GM18951 (cell line): ENCODE data around the gene CPLX1.
"Not testable (repeated sequence)": the region's sequence is repeated elsewhere in the genome, so short reads cannot be mapped to it uniquely, and the experiment has no call there.

Source experiments
- POLR2A ChIP-seq: IDR thresholded peaks from 4 replicates; pipeline ENCODE4 v1.6.1; 2011; ENCODE audit warnings: mild to moderate bottlenecking; ENCODE audit not compliant: insufficient read length, insufficient read depth; ENCODE audit errors: extremely low read depth
- in situ Hi-C: fragments of 300-500 bp; cut with MboI; formaldehyde crosslinking; loops from one replicate; pipeline ENCODE4 v1.12.0; 2022; ENCODE audit warnings: low sequenced_read_pairs, mixed read lengths, inconsistent platforms; ENCODE audit not compliant: unreplicated experiment

Gene CPLX1

DNA sequence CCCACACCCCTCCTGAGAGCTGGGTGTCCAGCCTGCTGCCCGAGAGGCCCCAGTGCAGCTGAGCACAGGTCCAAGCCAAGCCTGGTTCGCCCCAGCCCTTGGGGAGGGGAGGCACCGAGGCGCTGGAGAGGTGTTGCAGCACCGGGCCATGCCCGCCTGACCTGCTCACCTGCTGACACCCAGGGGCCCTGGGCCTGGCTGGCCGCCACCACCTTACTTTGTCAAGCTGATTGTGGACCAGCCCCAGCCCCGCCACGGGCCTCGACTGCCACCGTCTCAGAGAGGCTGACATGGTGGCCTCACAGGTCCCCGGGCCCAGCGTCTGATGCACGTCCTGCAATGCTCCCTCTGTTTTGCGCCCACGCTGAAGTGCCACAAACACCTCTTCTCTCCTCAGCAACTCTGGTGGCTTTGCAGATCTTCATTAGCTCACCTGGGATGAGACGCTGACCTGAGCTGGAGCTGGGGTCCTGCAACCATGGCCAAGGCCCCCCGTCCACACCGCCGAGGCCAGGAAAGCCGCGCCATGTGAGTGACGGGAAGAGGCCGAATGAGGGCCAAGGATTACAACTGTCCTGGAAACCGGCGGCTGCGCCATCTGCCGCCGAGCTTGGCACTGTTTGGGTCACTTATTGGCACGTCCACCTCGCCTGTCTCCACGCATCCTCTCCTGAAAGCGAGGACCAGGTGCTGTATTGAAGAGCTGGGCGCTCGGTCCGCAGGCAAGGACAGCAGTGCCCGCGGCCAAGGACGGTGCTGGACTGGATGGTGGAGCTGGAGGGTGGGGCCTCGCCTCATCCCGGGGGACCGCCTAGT is 7.6 kb downstream of the CPLX1 start:
- TF ChIP-seq POLR2A: no peak
- in situ Hi-C loops: no loop called here

DNA sequence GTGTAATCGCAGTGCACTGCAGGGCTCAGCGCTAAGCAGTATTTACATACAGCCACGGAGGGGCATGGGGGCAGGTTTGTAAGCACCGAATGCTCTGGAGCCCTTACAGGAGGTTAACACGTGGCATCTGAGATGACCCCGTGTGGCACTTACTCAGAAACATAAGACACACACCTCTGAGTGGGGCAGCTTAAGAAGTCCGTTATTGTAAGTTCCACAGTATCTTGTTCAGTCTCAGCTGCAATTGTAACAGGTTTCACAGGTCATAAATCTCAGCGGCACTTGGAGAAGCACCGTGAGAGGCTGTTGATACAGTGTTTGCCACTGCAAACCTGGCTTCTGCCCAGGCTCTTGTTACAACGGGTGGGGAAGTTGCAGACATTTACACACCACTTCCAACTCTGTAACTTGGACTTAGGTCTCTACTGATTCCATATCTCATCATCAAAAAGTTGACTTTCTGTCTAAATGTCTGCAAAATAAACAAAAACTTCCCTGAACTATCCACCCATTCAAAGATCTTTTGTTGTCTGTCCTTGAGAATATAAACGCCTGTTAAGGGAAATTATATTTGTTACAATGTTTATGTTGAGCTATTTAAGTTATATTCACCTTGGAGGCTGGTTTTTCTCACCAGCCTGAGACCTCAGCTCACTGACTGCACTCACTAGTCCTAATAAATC is 10.3 kb downstream of the CPLX1 start:
- in situ Hi-C loops: no loop called here
- TF ChIP-seq POLR2A: no peak

DNA sequence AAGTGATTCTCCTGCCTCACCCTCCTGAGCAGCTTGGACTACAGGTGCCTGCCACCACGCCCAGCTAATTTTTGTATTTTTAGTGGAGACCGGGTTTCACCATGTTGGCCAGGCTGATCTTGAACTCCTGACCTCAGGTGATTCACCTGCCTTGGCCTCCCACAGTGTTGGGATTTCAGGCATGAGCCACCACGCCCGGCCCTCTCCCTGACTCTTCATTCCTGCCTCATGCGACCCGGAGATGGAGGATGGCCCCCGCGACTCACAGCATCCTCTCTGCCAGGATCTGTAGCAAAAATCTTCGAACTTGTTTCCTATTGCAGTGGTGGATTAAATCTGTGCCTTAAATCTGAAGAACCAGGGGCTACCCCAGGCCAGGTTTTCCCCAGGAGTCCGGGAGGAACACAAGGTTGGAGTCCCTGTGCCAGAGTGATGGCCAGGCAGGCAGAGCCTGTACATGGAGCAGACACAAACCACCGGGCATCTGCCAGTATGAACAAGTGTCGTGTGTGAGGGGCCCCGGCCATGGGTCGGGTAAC is 11.5 kb downstream of the CPLX1 start:
- in situ Hi-C loops: no loop called here
- TF ChIP-seq POLR2A: no peak

DNA sequence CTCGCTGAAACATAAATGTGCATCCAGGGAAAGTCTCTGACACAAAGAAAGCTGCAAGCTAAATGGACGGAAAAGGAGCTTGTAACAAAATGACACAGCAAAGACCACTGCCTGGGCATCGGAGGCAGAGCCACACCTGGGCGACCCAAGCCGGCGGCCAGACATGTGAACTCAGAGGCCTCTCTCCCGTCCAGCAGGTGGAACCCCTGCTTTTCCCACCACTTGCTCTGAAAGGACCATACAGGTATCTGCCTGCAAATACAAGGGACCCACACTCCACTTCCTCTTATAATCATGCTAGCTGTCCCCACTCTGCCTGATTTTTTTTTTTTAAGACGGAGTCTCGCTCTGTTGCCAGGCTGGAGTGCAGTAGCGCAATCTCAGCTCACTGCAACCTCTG is 12.0 kb downstream of the CPLX1 start:
- TF ChIP-seq POLR2A: no peak
- in situ Hi-C loops: no loop called here

DNA sequence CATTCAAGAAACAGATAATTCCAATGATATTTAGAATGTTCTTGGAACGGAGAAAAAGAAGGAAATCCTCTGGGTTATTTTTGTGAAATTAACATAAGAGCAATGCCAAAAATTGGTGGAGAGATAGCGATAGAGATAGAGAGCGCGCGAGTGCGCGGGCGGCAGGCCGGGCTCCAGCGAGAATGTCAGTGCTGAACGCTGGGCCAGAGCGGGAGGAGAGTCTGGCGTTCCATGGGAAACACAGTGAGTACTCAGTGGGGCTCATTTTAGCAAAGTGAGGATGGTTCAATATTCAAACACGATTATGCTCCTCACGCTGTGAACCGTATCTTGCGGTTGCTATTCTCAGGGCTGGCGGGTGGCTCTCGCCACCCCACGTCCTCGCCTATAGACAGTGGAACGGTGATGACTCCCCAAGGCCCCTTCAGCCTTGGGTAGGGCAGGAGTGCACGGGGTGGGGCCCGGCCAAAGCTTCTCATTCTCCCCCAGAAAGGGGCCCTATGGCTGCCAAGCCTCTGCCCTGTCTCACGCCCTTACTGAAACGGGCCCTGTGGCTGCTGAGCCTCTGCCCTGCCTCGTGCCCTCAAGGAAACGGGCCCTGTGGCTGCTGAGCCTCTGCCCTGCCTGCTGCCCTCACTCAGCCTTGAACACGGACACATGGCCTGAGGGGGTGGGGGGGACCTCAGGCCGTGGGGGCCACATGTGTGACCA is 16.9 kb downstream of the CPLX1 start:
- in situ Hi-C loops: no loop called here
- no peak for TF ChIP-seq POLR2A

DNA sequence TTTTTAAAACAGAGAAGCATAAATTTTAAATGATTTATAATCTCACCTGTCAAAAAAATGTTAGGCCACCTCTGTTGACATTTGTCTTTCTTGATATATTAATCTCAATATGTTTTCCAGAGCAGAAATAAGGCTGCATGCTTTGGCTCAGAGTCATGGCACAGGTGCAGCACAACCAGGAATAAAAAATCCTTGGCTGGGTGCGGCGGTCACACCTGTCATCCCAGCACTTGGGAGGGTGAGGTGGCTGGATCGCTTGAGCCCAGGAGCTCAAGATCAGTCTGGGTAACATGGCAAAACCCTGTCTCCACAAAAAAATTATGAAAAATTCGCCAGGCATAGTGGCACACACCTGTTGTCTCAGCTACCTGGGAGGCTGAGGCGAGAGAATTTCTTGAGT is 18.1 kb downstream of the CPLX1 start:
- in situ Hi-C loops: no loop called here
- TF ChIP-seq POLR2A: no peak

DNA sequence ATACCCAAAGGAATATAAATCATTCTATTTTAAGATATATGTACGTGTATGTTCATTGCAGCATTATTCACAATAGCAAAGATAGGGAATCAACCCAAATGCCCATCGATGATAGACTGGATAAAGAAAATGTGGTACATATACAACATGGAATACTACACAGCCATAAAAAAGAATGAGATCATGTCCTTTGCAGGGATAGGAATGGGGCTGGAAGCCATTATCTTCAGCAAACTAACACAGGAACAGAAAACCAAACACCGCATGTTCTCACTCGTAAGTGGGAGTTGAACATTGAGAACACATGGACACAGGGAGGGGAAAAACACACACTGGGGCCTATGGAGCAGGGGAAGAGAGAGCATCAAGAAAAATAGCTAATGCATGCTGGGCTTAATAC is 18.9 kb downstream of the CPLX1 start:
- in situ Hi-C loops: not testable (repeated sequence)

DNA sequence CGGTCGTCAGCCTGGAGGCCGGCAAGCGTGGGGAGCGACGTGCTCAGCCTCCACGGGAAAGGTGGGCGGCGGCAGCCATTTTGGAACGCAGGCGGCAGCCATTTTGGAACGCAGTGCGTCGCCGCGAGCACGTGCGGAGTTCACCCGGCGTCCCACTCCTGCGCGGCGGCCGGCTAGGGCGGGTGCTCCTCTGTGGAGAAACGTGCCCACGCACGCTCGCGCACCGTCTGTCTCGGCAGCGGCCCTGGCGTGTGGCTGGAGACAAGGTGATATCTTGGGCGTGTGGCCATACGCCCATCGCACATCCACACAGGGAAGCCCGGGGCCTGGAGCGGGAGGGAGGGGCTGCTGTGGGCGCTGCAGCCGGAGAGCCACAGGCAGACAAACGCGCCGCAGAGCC is 21.1 kb downstream of the CPLX1 start:
- TF ChIP-seq POLR2A: no peak
- in situ Hi-C loops: no loop called here

DNA sequence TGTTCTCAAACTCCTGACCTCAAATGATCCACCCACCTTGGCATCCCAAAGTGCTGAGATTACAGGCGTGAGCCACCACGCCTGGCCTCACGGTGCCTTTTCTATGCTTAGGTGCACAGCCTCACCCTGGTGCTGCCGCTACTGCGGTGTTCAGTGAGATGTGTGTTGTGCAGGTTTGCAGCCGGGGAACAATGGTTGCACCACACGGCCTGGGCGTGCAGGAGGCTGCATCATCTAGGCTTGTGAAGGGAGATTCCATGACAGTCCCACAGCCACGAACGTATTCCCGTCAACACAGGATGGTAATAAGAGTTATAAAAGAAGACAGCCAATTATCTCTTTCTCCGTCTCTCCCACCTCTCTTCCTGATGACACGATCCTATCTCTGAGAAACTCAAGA is 22.0 kb downstream of the CPLX1 start:
- in situ Hi-C loops: no loop called here
- no peak for TF ChIP-seq POLR2A

DNA sequence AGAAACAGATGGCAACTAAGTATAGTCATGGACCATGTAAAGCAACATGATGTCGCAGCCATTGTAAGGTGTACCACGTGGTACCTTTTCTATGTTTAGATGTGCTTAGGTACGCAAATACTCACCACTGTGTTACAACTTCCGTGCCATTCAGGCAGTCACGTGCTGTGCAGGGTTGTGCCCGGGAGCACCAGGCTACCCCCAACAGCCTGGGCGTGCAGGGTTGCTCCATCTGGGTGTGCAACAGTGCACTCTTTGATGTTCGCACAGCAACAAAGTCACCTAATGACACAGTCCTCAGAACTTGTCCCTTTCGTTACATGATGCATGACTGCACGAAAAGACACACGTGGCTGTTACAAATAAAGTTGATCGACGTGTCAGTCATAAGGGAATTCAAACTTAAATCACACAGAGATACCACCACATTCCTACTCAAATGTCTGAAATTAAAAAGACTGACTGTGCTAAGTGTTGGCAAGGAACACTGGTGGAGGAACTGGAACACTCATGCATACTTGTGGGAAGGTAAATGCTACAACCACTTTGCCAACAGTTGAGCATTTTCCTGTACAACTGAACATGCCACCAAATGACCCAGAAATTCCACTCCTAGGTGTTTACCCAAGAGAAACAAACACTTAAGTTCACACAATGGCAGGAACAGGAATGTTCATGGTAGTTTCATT is 24.3 kb downstream of the CPLX1 start:
- in situ Hi-C loops: no loop called here

DNA sequence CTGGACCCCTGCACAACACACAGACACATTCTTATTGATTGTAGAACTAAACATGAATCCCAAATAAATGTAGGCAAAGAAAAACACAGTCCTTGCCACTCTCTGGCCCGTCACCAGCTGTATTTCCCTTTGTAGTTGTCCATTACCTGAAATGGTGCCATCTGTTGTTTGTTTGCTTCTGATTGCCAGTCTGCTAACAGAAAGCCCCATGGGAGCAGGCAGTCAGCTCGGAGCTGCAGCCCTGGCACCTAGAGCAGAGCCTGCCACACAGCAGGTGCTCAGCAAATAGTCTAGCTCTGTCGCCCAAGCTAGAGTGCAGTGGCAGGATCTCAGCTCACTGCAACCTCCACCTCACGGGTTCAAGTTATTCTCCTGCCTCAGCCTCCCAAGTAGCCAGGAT is 28.9 kb downstream of the CPLX1 start:
- no peak for TF ChIP-seq POLR2A
- in situ Hi-C loops: no loop called here

More for the DNA sequence above, 24.3 kb downstream of the CPLX1 start:
- TF ChIP-seq POLR2A: no peak

DNA sequence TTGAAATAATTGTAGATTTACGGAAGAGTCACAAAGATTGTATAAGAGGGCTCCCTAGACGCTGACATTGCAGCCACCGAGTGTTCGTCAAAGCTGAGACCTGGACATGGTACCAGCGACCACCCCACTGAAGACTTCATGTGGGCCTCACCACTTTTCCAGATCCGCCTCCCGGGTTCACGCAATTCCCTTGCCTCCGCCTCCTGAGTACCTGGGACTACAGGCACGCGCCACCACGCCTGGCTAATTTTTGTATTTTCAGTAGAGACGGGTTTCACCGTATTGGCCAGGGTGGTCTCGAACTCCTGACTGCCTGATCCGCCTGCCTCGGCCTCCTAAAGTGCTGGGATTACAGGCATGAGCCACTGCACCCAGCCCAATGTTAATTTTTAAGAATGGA is 29.7 kb downstream of the CPLX1 start:
- in situ Hi-C loops: no loop called here
- no peak for TF ChIP-seq POLR2A

DNA sequence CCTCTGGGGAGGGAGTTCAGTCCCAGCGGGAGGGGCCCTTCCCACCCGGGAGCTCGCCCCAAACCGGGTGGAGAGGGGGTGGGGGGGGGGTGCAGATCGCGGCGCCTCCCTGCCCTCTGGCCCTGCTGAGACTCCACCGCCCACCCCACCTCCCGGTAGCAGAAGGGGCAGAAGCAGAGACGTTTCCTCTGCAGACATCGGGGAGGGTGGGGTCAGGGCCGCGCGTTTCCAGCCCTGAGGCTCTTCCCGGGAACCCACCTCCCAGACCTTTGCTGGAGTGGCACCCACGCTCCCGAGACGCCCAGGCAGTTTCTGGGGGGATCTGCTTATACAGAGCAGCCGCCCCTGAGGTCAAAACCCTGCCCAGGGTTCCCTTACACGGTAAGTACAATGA is 30.2 kb downstream of the CPLX1 start:
- TF ChIP-seq POLR2A: no peak
- in situ Hi-C loops: no loop called here
